Subcutaneous adipose tissue (tissue), 4 donors: ENCODE results near the gene HP1BP3. TPM values are rescaled to one million over a fixed set of nuclear protein-coding genes. Genes with fewer than 3 reads are reported as not detected.

ENCODE experiments used
- total RNA-seq, 4 donors: library from RNA; depleted of rRNA; stranded (reverse); fragments of >200 nt; gene quantifications; one replicate each; pipeline ENCODE4 v1.1.0, GENCODE V29; 2016
- TF ChIP-seq, protein P1 (sequence below): fragments of 450-650 bp; IDR thresholded peaks from one replicate; pipeline ENCODE4 v1.5.1; 2016; ENCODE audit warnings: low read depth, mild to moderate bottlenecking, control low read depth, antibody characterized with exemption, moderate library complexity

The HP1BP3 gene
- total RNA-seq, 4 donors from 2014 or later = 192 to 273 (median 229) TPM

DNA sequence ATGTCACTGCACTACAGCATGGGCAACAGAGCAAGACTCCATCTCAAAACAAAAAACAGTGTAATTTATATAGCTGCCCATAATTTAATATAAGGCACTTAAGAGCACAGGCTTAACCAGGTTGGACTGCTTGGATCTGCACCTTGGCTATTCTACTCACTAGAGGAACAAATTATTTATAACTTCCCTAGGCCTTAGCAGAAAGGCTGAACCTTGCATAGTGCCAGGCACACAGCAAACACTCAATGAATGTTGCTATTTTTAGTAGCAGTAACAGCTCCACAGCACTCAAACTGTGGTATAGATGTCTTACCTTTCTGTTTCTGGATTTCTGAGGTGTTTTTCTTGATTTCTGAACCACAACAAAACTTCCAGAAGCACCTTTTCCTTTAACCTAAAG, 19.8 kb downstream of the HP1BP3 start:
- TF ChIP-seq, protein P1, sequence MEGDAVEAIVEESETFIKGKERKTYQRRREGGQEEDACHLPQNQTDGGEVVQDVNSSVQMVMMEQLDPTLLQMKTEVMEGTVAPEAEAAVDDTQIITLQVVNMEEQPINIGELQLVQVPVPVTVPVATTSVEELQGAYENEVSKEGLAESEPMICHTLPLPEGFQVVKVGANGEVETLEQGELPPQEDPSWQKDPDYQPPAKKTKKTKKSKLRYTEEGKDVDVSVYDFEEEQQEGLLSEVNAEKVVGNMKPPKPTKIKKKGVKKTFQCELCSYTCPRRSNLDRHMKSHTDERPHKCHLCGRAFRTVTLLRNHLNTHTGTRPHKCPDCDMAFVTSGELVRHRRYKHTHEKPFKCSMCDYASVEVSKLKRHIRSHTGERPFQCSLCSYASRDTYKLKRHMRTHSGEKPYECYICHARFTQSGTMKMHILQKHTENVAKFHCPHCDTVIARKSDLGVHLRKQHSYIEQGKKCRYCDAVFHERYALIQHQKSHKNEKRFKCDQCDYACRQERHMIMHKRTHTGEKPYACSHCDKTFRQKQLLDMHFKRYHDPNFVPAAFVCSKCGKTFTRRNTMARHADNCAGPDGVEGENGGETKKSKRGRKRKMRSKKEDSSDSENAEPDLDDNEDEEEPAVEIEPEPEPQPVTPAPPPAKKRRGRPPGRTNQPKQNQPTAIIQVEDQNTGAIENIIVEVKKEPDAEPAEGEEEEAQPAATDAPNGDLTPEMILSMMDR = no peak

DNA sequence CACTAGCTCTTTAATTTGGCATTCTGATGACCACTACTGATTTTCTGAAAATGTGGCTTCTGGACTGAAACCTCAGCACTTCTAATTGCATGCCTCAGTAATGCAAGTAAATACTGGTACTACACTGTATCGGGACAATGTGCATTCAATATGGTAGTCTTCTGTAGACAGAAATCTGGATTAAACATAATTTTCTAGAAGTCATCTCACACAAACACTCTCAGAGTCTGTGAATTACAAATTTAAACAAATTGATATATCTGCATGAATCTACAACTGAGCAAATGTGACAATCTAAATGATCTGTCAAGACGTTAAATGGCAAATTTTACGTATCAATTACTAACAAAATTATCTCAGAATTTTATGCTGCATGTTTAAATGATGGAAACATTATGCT, 23.7 kb downstream of the HP1BP3 start:
- TF ChIP-seq, protein P1 = no peak

DNA sequence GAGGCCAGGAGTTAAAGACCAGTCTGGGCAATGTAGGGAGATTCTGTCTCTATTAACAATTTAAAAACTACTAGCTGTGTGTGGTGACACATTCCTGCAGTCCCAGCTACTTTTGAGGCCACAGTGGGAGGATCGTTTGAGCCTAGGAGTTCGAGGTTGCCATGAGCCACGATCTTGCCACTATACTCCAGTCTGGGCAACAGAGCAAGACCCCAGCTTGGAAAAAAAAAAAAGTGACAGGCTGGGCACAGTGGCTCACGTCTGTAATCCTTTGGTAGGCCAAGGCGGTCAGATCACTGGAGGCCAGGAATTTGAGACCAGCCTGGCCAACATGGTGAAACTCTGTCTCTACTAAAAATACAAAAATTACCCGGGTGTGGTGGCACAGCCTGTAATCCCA, 26.8 kb downstream of the HP1BP3 start:
- TF ChIP-seq, protein P1 = no peak

DNA sequence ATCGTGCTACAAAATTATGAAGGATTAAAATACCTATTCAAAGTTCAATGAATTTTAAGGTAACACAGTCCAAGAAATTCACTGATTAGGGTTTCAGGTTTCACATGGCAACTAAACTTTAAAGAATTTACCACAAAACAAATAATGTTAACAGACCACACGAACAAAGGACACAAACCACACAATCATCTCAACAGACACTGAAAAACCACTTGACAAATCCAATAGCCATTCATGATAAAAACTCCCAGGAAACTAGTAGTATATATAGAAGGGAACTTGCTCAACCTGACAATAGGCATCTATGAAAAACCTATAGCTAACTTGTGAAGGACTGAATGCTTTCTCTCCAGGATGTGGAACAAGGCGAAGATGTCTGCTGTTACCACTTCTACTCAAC, 33.5 kb downstream of the HP1BP3 start:
- TF ChIP-seq, protein P1 = no peak

DNA sequence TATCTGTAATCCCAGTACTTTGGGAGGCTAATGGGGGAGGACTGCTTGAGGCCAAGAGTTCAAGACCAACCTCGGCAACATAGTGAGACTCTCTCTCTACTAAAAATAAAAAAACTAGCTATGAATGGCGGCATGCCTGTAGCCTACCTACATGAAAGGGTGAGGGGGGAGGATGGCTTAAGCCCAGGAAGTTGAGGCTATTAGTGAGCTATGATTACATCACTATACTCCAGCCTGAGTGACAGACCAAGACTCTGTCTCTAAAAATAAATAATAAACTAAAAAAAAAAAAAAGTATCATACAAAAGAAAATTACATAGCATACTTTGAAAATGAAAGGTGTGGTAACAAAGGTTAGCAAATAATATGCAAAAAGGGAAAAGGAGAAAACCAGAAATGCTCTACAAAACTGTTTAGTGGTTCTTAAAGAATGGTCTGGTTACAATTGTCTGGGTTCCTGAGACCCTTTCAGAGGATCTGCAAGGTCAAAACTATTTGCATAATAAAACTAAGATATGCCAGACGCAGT, 35.6 kb downstream of the HP1BP3 start:
- TF ChIP-seq, protein P1 = no peak

DNA sequence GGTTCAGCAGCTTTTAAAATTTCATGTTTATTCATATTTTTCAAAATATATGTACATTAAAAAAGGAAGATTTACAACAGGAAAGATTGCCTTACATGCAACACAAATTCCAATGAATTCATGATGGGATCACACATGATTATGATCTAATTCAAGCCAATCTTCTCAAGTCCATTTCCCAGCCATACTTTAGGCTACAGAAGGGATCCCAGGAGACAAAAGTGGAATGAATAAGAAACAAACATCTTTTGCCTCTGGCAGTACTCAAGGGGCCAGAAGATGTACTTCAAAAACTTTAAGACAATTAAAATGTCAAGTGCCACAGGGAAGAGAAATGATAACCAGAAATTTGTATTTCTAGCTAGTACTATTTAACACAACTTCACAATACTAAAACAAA, 44.4 kb downstream of the HP1BP3 start:
- TF ChIP-seq, protein P1 = no peak

DNA sequence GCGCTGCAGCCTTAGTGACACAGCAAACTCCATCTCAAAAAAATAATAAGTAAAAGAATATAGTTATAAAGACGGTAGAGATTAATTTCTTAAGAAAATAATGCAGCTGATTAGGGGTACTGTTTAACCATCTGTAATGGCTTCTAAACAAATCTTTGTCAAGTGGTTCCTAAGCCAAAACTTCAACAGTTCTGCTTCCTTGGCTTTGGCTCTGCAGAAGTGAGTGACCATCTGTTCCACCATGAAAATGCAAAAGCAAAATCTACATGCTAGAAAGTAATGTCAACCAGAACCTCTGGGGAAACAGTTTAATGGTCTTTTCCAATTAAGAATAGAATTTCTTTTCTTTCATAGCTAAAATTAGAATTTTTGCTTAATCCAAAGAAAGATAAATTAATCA, 46.3 kb downstream of the HP1BP3 start:
- TF ChIP-seq, protein P1 = no peak

DNA sequence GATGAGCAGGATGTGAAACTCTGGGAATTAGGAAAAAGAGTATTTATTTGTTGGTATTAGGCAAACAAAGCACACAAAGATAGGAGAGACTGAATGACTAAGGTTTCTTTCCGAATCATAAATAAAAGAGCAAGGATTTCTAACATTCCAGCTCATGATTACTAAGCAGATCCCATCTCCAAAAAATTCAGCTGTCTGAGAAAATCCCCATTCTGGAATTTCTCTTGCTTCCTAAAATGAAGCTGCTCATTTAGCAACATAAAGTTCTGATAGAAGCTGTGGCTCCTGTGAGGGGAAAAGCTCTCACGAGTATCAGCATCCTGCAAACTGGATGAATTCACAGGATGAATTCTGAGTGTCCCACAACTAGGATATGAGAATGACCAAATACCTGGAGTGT, 47.9 kb downstream of the HP1BP3 start:
- TF ChIP-seq, protein P1 = no peak
